Lower lobe of right lung (tissue), 2 donors: ENCODE results near the gene HOXA5. TPM values are rescaled to one million over a fixed set of nuclear protein-coding genes. Genes with fewer than 3 reads are reported as not detected.

Source experiments
- ATAC-seq, 2 donors: fragments of 200-7000 bp; cut with Tn5 transposase; one replicate each; pipeline ENCODE4 v1.9.1; 2020 to 2022; ENCODE audit warnings: mild to moderate bottlenecking in 2 of 2, moderate library complexity in 2 of 2
- DNase-seq: peaks from one replicate; pipeline ENCODE4 v3.0.0-alpha.2; 2020
- H3K27ac ChIP-seq: fragments of 200-600 bp; one replicate; pipeline ENCODE4 v1.8.0; 2022
- H3K27me3 ChIP-seq: fragments of 200-600 bp; one replicate; pipeline ENCODE4 v1.8.0; 2022; ENCODE audit warnings: low read depth
- H3K36me3 ChIP-seq: fragments of 200-600 bp; one replicate; pipeline ENCODE4 v1.8.0; 2022; ENCODE audit warnings: mild to moderate bottlenecking
- H3K4me1 ChIP-seq: fragments of 200-600 bp; one replicate; pipeline ENCODE4 v1.8.0; 2022
- H3K4me3 ChIP-seq: fragments of 200-600 bp; one replicate; pipeline ENCODE4 v1.8.0; 2022; ENCODE audit warnings: mild to moderate bottlenecking
- H3K9me3 ChIP-seq: fragments of 200-600 bp; one replicate; pipeline ENCODE4 v1.8.0; 2022
- intact Hi-C: fragments of 100-400 bp; cut with DNase I; formaldehyde crosslinking; loops from one replicate; pipeline ENCODE4 v1.11.0; 2022
- total RNA-seq: library from RNA; stranded (reverse); fragmentation: NEBNext Ultra II Directional; extraction: Animal tissue kit (Norgen Biotek cat#: 25700); gene quantifications from one replicate; pipeline ENCODE4 v1.2.1, GENCODE V29; 2021
- TF ChIP-seq, protein P1 (sequence below): fragments of 200-600 bp; IDR thresholded peaks from one replicate; pipeline ENCODE4 v1.8.0; 2022; ENCODE audit warnings: antibody characterized with exemption, mild to moderate bottlenecking
- donor health status: DM: no; HTN: yes; CAD: no; lungs with severe emphysema.

Gene HOXA5
- total RNA-seq, 1 donor from 2014 or later, result 16.0 TPM

GRCh38 chr7:27101957-27102580 is 41.4 kb downstream of the HOXA5 start:
- TF ChIP-seq, protein P1, sequence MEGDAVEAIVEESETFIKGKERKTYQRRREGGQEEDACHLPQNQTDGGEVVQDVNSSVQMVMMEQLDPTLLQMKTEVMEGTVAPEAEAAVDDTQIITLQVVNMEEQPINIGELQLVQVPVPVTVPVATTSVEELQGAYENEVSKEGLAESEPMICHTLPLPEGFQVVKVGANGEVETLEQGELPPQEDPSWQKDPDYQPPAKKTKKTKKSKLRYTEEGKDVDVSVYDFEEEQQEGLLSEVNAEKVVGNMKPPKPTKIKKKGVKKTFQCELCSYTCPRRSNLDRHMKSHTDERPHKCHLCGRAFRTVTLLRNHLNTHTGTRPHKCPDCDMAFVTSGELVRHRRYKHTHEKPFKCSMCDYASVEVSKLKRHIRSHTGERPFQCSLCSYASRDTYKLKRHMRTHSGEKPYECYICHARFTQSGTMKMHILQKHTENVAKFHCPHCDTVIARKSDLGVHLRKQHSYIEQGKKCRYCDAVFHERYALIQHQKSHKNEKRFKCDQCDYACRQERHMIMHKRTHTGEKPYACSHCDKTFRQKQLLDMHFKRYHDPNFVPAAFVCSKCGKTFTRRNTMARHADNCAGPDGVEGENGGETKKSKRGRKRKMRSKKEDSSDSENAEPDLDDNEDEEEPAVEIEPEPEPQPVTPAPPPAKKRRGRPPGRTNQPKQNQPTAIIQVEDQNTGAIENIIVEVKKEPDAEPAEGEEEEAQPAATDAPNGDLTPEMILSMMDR, result no peak
- ATAC-seq (no peak), DNase-seq (no peak)
- intact Hi-C loops, result no loop called here
- peaks cover 18% of the 10 kb centered on the region for H3K36me3 ChIP-seq
- H3K4me1 ChIP-seq, result peaks cover 57% of the 10 kb centered on the region
- peak overlapping the region; percentile 94 for H3K27ac ChIP-seq
- peak overlapping the region; percentile 58 for H3K4me3 ChIP-seq
- H3K27me3 ChIP-seq, result peaks cover 71% of the 10 kb centered on the region
- no peaks in the 10 kb centered on the region for H3K9me3 ChIP-seq

GRCh38 chr7:27101171-27101956 is 42.1 kb downstream of the HOXA5 start:
- TF ChIP-seq, protein P1, result no peak
- H3K4me1 ChIP-seq, result peaks cover 57% of the 10 kb centered on the region
- peak overlapping the region; percentile 94 for H3K27ac ChIP-seq
- ATAC-seq (no peak), DNase-seq (no peak)
- no peaks in the 10 kb centered on the region for H3K9me3 ChIP-seq
- H3K36me3 ChIP-seq, result peaks cover 18% of the 10 kb centered on the region
- peaks cover 64% of the 10 kb centered on the region for H3K27me3 ChIP-seq
- H3K4me3 ChIP-seq, result peak overlapping the region; percentile 58
- intact Hi-C loops, result no loop called here

DNA sequence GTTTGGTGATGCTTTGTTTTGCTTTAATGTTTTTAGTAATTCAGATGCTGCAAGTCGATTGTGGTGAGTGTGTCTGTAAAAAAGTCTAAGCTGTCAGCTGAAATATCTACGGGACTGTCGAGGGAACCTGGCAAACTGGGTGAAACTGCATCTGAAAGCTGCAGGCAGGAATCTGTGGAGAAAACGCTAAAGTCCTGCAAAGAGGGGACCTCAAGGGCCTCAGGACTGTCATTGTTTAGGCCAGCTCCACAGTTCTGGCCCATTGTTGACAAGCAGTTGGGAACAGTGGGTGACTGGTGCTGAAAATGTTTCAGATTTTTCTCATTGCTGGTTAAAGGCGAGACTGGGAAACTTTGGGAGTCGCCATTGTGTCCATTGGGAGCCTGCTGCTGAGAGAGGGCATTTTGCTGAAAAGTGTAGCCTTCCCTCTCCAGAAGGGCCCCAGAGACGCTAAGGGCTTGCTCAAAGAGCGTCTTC is 42.7 kb downstream of the HOXA5 start:
- H3K4me1 ChIP-seq, result peaks cover 55% of the 10 kb centered on the region
- ATAC-seq (no peak), DNase-seq (no peak)
- H3K36me3 ChIP-seq, result peaks cover 18% of the 10 kb centered on the region
- TF ChIP-seq, protein P1, result no peak
- H3K4me3 ChIP-seq, result peak overlapping the region; percentile 58
- peaks cover 58% of the 10 kb centered on the region for H3K27me3 ChIP-seq
- H3K9me3 ChIP-seq, result no peaks in the 10 kb centered on the region
- intact Hi-C loops, result no loop called here
- peak overlapping the region; percentile 94 for H3K27ac ChIP-seq

DNA sequence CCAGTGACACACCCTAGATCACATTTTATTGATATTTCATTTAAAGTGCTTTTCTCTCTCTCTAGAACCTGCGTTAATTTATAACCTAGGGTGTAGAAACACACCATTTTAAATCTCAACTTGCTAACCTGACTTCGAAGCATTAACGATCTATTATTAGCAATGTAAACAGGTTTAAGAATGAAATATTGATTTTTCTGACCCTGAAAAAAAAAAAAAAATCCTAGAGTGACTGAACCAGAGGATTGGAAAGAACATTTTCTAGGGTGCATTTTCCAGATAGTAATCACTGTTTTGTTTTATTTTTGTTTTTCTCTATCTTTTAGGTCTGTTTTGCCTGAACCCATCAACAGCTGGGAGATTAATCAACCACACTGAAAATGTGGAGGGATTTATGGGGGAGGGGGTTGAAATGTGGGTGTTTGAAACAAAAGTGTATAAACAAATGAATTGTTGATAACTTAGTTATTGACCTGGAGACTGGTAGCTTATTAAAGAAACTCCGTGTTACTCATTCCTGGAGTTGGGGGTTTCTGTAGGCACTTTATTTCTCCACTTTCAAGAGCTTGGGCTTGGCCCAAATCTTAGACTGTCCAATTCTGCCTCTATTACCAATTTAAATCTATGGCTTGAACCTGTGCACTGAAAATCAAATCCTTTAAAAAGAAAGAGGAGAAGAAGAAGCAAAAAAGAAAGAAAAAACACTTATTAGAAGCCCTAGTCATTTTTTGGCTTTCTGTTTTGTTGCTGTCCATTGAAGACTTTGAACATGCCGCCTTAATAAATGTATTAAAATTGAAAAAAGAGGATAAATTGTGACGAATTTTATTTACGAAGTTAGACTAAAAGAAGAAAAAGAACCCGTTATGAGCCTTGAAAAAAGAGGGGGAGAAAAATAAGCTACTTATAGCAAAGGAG is 43.8 kb downstream of the HOXA5 start:
- no peak for DNase-seq
- TF ChIP-seq, protein P1, result no peak
- peaks cover 54% of the 10 kb centered on the region for H3K4me1 ChIP-seq

More for the DNA sequence above, 43.8 kb downstream of the HOXA5 start:
- no peaks in the 10 kb centered on the region for H3K9me3 ChIP-seq
- H3K27me3 ChIP-seq, result peaks cover 51% of the 10 kb centered on the region
- intact Hi-C loops, result no loop called here
- ATAC-seq, result no peak
- H3K4me3 ChIP-seq, result peak overlapping the region; percentile 90
- peak overlapping the region; percentile 94 for H3K27ac ChIP-seq
- H3K36me3 ChIP-seq, result peaks cover 18% of the 10 kb centered on the region
